Left ventricle myocardium superior (tissue), 1 donor: ENCODE measurements around the gene C2orf92. TPM values are rescaled to one million over a fixed set of nuclear protein-coding genes. Genes with fewer than 3 reads are reported as not detected.
A peak's percentile ranks its signal among the peaks of the same experiment; 100 is the strongest.

Source experiments
- ATAC-seq: fragments of 200-7000 bp; cut with Tn5 transposase; one replicate; pipeline ENCODE4 v1.9.1; 2020; ENCODE audit warnings: mild to moderate bottlenecking, moderate library complexity
- DNase-seq: peaks from one replicate; pipeline ENCODE4 v3.0.0-alpha.2; 2020
- intact Hi-C: fragments of 100-400 bp; cut with micrococcal nuclease; formaldehyde crosslinking; loops from one replicate; pipeline ENCODE4 v1.11.0; 2022
- total RNA-seq: library from RNA; stranded (reverse); fragmentation: NEBNext Ultra II Directional; extraction: Animal tissue kit (Norgen Biotek cat#: 25700); gene quantifications from one replicate; pipeline ENCODE4 v1.2.1, GENCODE V29; 2021
- donor health status: DM: no; HTN: yes; CAD: no; lungs with severe emphysema.

Gene C2orf92
- total RNA-seq, 1 donor from 2014 or later, result 2.3 TPM

DNA sequence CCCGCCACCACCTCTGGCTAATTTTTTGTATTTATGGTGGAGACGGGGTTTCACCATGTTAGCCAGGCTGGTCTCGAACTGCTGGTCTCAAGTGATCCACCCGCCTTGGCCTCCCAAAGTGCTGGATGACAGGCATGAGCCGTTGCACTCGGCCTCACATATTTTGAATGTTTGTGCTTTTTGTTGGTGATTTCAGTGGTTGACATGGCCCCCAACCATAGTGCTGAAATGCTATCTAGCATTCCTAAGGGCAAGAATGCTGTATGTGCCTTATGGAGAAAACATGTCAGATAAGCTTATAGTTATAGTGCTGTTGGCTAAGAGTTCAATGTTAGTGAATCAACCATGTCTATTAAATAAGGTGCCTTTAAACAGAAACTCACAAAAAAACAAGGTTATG is 52.7 kb downstream of the C2orf92 start:
- DNase-seq (no peak), ATAC-seq (no peak)
- intact Hi-C loops, result no loop called here

DNA sequence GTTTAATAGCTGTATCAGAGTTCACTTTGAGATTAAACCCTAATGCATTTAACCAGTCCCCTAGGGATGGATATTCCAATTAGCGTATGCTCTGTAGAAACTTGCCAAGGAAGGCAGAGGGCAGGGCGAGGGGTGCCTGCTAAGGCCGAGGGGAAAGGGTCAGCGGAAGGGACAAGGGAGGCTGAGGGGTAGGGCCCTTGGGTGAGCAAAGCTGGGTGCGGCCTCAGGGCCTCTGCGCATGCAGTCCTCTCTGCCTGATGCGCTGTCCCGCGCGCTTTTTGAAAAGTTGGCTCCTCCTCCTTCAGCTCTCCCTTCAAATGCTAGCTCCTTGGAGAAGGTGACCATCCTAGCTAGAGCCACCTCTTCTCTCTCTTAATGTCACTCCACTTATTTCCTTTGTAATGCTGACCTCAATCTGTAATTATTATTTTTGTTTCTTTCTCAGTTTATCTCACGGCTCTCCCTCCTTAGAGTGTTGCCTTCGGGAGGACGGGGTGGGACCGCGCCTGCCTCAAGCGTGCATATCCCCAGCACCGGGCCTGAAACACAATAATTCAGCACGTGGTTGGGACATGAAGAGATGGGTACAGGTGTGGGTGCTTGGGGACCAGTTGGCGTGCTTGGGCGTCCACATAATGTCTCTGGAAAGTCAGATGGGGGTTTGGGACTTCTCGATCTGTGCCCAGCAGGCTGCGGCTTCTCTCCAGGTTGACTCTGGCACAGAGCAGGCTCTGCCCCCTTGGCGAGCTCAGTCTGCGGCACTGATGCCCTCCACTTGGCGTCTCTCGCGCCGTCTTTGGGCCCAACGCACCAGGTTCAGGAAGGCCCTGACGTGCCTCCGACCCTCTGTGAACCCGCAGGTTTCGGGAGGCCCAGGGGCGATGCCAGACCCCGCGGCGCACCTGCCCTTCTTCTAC is 53.9 kb downstream of the C2orf92 start:
- DNase-seq (no peak), ATAC-seq (no peak)
- intact Hi-C loops, result no loop called here

DNA sequence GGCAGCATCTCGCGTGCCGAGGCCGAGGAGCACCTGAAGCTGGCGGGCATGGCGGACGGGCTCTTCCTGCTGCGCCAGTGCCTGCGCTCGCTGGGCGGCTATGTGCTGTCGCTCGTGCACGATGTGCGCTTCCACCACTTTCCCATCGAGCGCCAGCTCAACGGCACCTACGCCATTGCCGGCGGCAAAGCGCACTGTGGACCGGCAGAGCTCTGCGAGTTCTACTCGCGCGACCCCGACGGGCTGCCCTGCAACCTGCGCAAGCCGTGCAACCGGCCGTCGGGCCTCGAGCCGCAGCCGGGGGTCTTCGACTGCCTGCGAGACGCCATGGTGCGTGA is 54.5 kb downstream of the C2orf92 start:
- DNase-seq, result no peak
- intact Hi-C loops, result no loop called here
- ATAC-seq, result no peak

DNA sequence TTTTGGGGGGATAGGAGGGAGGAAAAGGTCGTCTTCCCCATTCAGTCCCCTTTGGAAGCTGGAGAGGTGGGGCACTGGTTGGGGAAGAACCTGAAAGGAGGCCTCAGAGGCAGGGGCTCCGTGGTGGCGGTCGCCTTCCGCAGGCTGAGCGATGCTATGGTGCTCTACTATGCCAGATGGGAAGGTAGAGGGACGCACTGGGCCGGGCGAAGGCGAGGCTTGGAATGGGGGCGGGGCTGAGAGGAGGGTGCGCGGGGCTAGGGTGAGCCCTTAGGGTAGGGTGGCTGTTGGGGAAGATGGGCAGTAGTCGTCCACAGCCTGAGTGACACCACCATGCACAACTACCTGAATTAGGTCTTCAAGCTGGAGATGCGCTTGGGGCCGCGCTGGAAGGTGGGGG is 55.0 kb downstream of the C2orf92 start:
- intact Hi-C loops, result no loop called here
- no peak for ATAC-seq
- no peak for DNase-seq

DNA sequence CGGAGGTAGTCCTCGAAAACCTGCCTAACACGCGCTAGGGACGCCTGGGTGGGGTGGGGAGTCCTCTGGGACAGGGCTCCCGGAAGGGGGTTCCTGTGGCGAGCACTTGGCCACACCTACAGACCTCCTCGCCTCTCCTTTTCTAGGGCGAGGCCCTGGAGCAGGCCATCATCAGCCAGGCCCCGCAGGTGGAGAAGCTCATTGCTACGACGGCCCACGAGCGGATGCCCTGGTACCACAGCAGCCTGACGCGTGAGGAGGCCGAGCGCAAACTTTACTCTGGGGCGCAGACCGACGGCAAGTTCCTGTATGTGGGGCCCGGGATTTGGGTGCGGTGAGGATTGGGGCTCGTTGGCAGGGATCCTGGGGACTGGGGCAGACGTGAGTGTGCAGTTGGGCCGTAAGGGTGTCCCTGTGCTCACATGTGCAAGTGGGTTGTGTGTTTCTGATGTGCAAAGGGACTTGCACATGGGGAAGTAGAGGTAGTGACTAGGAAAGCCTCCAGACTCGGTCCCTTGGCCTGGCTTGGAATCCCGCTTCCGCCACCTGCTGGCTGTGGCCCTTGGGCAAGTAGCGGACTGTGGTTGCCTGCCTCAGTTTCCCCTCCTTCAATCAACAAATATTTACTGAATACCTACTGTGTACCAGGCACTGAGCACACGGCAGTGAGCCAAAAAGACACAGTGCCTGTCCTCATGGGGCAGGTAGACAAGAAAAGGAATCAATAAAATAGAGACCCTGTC is 55.6 kb downstream of the C2orf92 start:
- intact Hi-C loops, result no loop called here
- no peak for ATAC-seq
- no peak for DNase-seq

DNA sequence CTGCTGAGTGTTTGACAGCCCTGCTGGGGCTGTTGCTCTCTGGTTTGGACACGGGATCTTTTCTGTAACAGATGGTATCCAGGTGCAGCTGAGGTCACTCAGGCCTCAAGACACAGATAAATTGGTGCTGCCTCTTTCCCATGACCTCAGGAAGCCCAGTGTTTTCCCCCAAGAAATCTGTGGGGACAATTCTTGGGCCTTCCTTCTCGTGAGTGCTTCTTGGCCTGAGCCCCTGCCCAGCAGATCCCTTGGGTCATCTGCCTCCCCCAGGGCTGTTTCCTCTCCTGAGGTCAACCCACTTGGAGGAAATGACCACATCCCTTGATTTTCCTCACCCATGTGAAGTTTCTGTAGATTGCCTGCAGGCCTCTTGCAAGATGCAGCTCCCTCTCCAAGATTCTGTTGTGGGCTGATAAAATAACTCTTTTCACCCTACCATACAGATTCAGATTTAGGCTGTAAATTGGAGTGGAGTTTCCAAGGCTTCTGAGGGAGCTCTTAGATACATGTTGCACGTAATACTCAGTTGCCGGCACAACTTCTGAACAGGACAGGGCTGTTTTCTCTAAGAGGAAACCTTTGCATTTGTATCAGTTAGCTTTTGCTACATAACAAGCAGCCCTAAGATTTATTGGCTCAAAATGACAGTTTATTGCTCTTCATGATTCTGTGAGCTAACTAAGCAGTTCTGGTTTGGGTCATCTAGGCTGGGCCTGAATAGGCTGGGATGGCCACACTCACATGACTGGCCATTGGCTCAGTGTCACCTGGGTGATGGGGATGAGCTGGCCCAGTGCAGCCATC is 57.0 kb downstream of the C2orf92 start:
- ATAC-seq, result peak; percentile 79
- intact Hi-C loops, result no loop called here
- DNase-seq, result peak; percentile 64

DNA sequence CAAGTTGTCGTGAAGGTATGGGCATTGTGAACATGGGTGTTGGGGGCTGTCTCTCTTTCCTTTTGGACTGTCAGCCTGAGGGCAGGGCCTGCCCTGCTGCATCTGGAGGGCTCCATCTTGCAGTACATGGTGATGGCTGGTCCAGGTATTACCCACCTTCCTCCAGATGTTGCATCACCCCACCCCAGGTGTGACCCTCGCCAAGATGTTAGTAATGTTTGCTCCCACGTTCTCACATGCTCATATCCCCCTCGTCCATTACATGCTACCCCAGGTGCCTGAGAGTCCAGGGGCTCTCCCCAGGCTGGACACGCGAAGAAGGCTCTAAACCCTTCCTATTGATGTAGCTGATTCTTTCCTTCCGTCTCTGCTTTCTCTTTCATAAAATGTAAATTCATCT is 57.8 kb downstream of the C2orf92 start:
- intact Hi-C loops, result no loop called here
- ATAC-seq (no peak), DNase-seq (no peak)

DNA sequence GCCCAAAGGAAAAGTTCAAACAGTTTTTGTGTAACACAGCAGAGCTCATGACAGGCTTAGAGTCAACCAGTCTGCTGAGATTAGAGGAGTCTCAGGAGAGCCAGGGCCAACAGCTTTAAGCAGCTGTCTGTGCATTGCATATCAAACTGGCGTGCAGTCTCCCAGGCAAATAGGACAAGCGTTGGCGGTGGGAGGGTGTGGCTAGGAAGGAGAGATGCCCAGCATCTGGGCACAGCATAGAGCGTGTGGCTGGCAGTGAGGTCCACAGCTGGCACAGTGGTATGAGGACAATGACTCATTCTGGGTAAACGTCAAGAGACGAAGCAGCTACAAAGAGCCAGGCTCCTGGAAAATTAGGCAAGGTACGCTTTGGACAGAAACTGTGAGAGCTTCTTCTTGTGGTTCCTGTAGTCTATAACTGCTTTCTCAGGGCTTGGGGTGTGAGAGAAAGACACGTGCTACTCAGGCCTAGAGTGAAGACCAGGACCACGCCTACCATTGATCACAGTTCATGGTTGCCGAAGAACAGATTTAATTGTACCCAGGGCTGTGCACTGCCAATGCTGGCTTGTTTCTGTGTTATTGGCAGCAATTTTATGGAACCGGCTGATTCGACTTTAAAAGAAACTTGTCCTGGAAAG is 58.7 kb downstream of the C2orf92 start:
- intact Hi-C loops, result no loop called here
- peak; percentile 77 for ATAC-seq
- peak; percentile 62 for DNase-seq

DNA sequence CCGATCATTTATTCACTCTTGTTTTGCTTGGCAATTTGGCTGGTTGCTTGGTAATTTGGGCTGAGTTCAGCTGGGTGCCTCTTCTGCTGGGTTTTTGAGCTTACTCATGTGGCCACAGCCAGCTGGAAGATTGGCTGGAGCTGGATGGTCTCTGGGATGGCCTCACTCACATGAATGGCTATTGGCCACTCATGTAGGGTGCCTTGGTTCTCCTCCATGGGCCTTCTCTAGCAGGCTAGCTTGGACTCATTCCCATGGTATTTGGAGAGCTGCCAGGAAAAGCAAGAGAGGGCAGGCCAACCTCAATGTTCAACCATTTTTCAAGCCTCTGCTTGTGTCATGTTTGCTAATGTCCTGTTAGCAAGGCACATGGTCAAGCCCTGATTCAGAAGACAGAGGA is 60.7 kb downstream of the C2orf92 start:
- DNase-seq, result no peak
- intact Hi-C loops, result no loop called here

DNA sequence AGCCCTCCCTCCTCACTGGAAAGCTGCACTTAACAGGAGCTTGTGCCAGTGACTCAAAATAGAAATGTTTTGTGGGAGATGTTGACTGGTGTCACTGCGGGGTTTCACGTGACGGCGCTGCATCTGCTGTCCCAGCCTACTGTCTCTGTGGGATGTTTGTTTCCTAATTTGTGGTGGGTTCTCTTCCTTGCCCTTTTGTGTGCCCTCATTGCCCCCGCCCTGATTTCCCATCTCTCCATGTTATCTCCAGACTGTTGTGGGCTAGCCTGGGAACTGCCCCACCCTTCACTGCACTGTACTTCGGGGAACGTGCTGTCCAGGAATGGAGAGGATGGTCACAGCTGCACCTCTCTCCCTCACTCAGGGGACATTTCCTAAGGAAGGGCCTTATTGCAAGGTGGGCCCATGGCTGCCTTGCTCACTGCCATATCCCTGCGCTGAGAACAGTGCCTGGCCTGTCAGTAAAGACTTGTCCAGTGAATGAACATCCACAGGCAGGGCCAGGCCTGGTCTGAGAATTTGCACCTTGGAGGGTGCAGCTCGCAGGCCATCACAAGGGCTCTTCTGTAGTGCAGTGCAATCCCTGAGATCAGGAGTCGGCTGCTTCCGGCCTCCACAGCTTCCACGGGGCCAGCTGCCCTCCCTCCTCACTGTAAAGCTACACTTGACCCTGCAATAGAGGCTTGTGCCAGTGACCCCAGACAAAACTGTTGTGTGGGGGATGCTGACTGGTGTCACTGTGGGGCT is 61.9 kb downstream of the C2orf92 start:
- DNase-seq, result no peak
- intact Hi-C loops, result no loop called here
- no peak for ATAC-seq

More for the DNA sequence above, 60.7 kb downstream of the C2orf92 start:
- ATAC-seq, result no peak

DNA sequence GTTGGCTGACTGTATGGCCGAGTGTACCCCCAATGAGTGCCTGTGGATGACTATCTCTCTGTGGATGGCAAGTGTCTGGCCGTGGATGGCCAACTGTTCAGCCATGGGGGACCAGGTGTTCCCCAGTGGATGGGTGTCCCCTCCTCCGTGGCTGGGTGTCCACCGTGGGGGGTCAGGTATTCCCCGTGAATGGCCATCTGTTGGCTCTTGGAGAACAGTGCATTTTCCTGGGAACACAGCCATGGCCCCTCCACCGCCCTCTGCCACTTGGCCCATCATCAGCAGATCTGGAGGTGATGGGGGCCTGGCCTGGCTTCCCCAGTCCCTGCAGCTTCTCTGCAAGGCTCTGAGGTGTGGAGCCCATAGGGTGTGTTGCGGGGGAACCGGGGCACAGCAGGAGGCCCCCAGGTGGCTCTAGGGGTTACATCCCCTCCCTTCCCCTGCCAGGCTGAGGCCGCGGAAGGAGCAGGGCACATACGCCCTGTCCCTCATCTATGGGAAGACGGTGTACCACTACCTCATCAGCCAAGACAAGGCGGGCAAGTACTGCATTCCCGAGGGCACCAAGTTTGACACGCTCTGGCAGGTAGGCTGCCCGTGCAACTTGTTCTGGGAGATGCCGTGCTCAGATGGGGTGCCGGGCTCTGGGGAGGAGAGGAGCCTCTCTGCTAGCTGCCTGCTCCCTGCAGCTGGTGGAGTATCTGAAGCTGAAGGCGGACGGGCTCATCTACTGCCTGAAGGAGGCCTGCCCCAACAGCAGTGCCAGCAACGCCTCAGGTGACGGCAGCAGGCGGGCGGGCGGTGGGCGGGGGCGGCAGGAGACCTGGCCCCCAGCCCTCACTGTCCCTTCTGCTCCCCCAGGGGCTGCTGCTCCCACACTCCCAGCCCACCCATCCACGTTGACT is 63.2 kb downstream of the C2orf92 start:
- no peak for DNase-seq
- intact Hi-C loops, result no loop called here
- ATAC-seq, result no peak

DNA sequence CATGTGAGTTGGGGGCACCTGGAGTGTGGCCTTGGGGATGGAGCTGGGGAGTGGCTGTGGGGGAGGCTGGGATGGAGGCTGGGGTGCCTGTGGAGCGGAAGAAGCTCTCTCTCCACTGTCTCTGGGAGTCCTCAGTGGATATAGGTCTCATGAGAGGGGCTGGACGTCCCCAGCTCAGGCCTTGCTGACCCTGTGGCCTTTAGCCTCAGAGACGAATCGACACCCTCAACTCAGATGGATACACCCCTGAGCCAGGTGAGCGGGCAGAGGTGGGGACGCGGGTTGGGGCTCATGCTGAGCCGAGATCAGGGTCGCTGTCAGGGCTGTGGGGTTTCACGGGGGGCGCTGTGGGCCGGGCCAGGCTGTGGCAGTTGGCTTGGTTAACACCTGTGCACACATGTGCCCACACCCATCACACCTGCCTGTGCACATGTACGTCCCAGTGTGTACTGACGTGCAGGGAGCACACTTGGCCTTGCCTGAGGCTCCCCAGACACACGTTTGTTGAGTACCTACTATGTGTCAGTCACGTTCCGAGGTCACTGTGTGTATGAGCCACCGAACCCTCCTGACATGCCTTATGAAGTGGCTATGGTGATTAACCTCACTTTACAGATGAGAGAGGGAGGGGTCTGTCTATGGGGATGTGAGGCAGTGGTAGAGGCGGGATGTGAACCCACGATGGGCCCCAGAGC is 64.0 kb downstream of the C2orf92 start:
- ATAC-seq (no peak), DNase-seq (no peak)
- intact Hi-C loops, result no loop called here

DNA sequence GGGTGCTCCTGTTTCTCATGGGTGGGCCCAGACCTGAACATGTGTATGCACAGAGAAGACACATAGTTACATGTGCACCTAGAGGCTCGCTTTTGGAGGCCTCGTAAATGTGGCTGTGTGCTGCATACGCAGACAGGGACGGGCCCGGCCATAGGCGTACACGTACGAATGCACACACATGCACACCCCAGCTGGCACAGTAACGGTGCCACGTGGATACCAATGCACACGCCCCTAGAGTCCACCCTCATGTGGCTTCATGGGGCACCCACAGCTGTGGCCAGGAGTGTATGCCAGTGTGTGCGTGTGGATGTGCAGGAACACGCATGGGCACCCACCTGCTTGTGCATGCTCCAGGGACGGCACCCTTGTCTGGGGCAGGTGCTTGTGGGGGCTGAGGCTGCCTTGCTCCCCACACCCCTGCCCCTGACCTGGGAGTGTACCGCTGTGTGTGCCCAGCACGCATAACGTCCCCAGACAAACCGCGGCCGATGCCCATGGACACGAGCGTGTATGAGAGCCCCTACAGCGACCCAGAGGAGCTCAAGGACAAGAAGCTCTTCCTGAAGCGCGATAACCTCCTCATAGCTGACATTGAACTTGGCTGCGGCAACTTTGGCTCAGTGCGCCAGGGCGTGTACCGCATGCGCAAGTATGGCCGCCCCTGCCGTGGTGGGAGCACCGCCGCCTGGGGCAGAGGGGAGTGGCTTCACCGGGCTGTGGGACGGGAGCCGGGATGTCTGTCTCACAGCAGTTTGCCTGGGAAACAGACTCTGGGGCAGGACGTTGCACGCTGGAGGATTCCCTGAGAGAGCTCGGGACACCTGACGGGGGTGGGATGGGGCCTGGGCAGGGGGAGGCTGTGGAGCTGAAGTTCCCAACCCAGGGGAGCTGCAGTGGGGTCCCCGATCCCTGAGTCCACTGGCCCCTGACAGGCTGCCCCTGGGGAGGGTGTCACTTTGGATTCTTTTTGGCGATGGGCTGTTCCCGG is 64.8 kb downstream of the C2orf92 start:
- intact Hi-C loops, result no loop called here
- ATAC-seq, result no peak
- DNase-seq, result no peak

DNA sequence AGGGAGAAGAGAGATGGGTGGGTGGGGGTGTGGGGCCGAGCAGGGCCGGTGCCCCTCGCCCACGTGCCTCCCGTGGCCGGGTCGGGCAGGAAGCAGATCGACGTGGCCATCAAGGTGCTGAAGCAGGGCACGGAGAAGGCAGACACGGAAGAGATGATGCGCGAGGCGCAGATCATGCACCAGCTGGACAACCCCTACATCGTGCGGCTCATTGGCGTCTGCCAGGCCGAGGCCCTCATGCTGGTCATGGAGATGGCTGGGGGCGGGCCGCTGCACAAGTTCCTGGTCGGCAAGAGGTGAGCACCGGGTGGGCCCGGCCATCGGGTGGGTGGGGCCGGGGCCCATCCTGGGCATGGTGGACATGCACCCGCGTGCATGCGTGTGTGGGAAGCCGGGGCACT is 65.6 kb downstream of the C2orf92 start:
- ATAC-seq (no peak), DNase-seq (no peak)
- intact Hi-C loops, result no loop called here

DNA sequence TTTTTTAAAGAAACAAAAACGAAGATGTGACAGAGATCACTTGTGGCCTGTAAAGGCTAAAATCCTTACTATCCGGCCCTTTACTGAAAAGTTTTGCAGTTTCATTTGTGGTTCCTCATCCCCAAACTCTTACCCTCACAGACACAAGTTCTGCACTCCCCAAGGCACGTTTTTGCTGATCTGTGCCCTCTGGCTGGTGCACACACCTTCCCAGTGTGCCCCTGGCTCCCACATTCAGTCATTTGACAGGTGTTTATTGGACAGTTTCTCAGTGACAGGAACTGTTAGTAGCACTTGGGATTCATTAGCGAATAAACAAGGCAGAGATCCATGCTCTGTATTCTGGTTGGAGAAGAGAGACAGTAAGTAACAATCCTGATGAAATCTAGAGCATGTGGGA is 66.7 kb downstream of the C2orf92 start:
- intact Hi-C loops, result no loop called here

More for the DNA sequence above, 66.7 kb downstream of the C2orf92 start:
- no peak for ATAC-seq
- DNase-seq, result no peak
